GM19193 (cell line): ENCODE data around the gene RNF20.

Source experiments
- POLR2A ChIP-seq: IDR thresholded peaks from 4 replicates; pipeline ENCODE4 v1.6.1; 2011; ENCODE audit not compliant: insufficient read depth, insufficient read length; ENCODE audit errors: extremely low read depth

RNF20 gene

GRCh38 chr9:101569741-101570501, 36.3 kb downstream of the RNF20 start:
- TF ChIP-seq POLR2A: no peak

GRCh38 chr9:101571114-101571513, 37.5 kb downstream of the RNF20 start:
- no peak for TF ChIP-seq POLR2A

GRCh38 chr9:101572316-101572715, 38.7 kb downstream of the RNF20 start:
- TF ChIP-seq POLR2A: no peak

GRCh38 chr9:101574731-101575333, 41.2 kb downstream of the RNF20 start:
- TF ChIP-seq POLR2A: no peak

GRCh38 chr9:101578378-101578777, 44.7 kb downstream of the RNF20 start:
- TF ChIP-seq POLR2A: no peak

GRCh38 chr9:101579711-101580545, 46.3 kb downstream of the RNF20 start:
- TF ChIP-seq POLR2A: no peak

- no peak for TF ChIP-seq POLR2A
Observed at GRCh38 chr9:101582553-101582952, 48.9 kb downstream of the RNF20 start.

GRCh38 chr9:101585740-101586139, 52.1 kb downstream of the RNF20 start:
- no peak for TF ChIP-seq POLR2A

GRCh38 chr9:101586651-101587050, 53.0 kb downstream of the RNF20 start:
- no peak for TF ChIP-seq POLR2A

- TF ChIP-seq POLR2A: no peak
Observed at GRCh38 chr9:101587332-101588043, 53.8 kb downstream of the RNF20 start.

- no peak for TF ChIP-seq POLR2A
Observed at GRCh38 chr9:101590901-101591300, 57.2 kb downstream of the RNF20 start.

GRCh38 chr9:101591787-101592446, 58.3 kb downstream of the RNF20 start:
- TF ChIP-seq POLR2A: no peak

GRCh38 chr9:101592788-101593187, 59.1 kb downstream of the RNF20 start:
- no peak for TF ChIP-seq POLR2A

GRCh38 chr9:101593345-101593744, 59.7 kb downstream of the RNF20 start:
- TF ChIP-seq POLR2A: no peak

- TF ChIP-seq POLR2A: no peak
Observed at GRCh38 chr9:101594796-101595195, 61.1 kb downstream of the RNF20 start, which contains the start of gene PPP3R2. Gene PPP3R2 (minus strand): TSS chr9:101594969. CDS start chr9:101594921, 48 bp downstream.
